Activated CD8-positive, alpha-beta memory T cell treated with anti-CD3 and anti-CD28 coated beads, Interleukin-2, amount 50 U/mL, for 24 hours (primary cell): Measurements from ENCODE around the gene NTSR2.

ENCODE experiments used
- DNase-seq: peaks from one replicate; pipeline ENCODE4 v3.0.0-alpha.2; 2020; ENCODE audit errors: extremely low read depth

NTSR2 gene

GRCh38 chr2:11657646-11658045 is 12.3 kb downstream of the NTSR2 start:
- DNase-seq = no peak

GRCh38 chr2:11657195-11657594 is 12.8 kb downstream of the NTSR2 start:
- no peak for DNase-seq

GRCh38 chr2:11656671-11657101 is 13.3 kb downstream of the NTSR2 start:
- no peak for DNase-seq

- no peak for DNase-seq
These were observed 13.7 kb downstream of the NTSR2 start for GRCh38 chr2:11656252-11656651.

- no peak for DNase-seq
These were observed 14.5 kb downstream of the NTSR2 start for GRCh38 chr2:11655495-11655894.

GRCh38 chr2:11652553-11652952 is 17.4 kb downstream of the NTSR2 start:
- no peak for DNase-seq

- DNase-seq = no peak
These were observed 18.0 kb downstream of the NTSR2 start for GRCh38 chr2:11651856-11652548.

- DNase-seq = no peak
These were observed 20.9 kb downstream of the NTSR2 start for GRCh38 chr2:11649093-11649492.

- no peak for DNase-seq
These were observed 22.0 kb downstream of the NTSR2 start for GRCh38 chr2:11647834-11648600.

GRCh38 chr2:11646530-11646929 is 23.5 kb downstream of the NTSR2 start:
- DNase-seq = no peak

- no peak for DNase-seq
These were observed 25.7 kb downstream of the NTSR2 start for GRCh38 chr2:11644293-11644692.

GRCh38 chr2:11642972-11643371 is 27.0 kb downstream of the NTSR2 start:
- DNase-seq = no peak

- no peak for DNase-seq
These were observed 29.9 kb downstream of the NTSR2 start for GRCh38 chr2:11640132-11640531.

- no peak for DNase-seq
These were observed 30.5 kb downstream of the NTSR2 start for GRCh38 chr2:11639503-11639902.

- DNase-seq = no peak
These were observed 32.4 kb downstream of the NTSR2 start for GRCh38 chr2:11637546-11637945.

GRCh38 chr2:11636593-11637295 is 33.3 kb downstream of the NTSR2 start:
- no peak for DNase-seq

GRCh38 chr2:11635141-11635540 is 34.9 kb downstream of the NTSR2 start:
- DNase-seq = no peak

GRCh38 chr2:11634584-11634983 is 35.4 kb downstream of the NTSR2 start:
- DNase-seq = no peak

- DNase-seq = no peak
These were observed 36.0 kb downstream of the NTSR2 start for GRCh38 chr2:11633923-11634478.

- DNase-seq = no peak
These were observed 38.5 kb downstream of the NTSR2 start for GRCh38 chr2:11631462-11631861.

- DNase-seq = no peak
These were observed 39.1 kb downstream of the NTSR2 start for GRCh38 chr2:11630855-11631254.

- no peak for DNase-seq
These were observed 40.1 kb downstream of the NTSR2 start for GRCh38 chr2:11629851-11630250.
